ENCODE data around the gene TMEM60.
A peak's percentile ranks its signal among the peaks of the same experiment; 100 is the strongest.
"Not testable (repeated sequence)": the region's sequence is repeated elsewhere in the genome, so short reads cannot be mapped to it uniquely, and the experiment has no call there.

The TMEM60 gene

DNA sequence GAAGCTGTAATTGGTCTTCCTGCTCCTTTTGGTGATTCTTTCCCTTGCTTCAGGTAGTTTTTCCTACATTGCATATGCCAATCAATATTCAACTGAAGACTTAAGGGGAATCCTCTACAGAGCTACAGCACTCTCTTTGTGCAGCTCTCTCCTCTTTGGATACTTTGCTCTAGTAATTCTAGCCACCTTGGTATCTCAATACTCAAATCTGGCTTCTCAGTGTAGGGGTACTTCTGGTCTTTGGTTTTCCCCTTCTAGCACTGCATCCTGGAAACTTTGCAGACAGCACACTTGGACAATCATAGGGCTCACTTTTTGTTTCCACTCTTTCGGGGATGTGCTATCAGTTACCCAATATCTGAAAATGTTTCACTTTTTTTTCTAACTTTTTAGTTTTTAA is 10.3 kb upstream of the TMEM60 start:
- no peak for DNase-seq

DNA sequence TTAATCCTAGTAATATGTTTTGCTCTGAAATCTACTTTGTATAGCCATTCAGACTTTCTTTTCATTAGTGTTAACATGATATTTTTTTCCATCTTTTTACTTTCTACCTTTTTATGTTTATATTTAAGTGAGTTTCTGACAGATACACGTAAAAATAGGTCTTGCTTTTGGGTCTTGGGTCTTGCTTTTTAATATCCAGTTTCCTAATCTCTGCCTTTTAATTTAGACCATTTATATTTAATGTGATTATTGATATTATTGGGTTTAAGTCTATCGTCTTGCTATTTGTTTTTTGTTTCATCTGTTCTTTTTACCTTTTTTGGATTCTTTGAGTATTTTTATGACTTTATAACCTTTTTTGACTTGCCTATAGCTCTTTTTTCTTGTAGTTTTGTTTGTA is 8.2 kb upstream of the TMEM60 start:
- no peak for DNase-seq

DNA sequence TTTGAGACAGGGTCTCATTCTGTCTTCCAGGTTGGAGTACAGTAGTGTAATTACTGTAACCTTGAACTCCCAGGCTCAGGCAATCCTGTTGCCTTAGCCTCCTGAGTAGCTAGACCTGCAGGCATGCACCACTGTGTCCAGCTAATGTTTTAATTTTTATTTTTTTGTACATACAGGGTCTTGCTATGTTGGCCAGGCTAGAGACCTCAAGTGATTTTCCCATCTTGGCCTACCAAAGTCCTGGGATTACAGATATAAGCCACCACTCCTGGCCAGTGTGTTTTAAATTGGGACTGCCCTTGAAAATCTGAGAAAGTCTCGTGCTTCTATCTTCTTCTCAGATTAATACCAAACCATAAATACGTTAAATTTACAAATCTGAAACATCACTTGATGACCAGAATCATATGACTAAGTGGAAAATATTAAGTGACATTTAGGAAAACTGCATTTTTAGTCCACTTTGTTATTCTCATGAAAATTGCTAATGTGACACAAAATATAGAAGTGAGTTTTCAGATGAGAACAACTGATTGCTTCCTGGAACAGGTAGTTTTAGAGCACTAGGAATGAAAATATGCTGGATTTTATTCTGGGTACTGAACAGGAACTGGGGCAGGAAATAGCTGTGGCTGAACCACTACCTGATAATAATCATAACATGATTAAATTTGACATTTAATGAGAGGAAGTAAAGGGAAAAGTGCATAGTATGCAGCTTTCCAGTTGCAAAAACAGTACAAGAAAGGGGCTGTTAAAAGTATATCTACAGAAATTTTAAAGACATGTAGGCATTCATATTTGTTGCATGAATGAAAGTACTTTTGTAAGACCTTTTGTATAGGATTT is 4.5 kb upstream of the TMEM60 start:
- no peak for DNase-seq

DNA sequence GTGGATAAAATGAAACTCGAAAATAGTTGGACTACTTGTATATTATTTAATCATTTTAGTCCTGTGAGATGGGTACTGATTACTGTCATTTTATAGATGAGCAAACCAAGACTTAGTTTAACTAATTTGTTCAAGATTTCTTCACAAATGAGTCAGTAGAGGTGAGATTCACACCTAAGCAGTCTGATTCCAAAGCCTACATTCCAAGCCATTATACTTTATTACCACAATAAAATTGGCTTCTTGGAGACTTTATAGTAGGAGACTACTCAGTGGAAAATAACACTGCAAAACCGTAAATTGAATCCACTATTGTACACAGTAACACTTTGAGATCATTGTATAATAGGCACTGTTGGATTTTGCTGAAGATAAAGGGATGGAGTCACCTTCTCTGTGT is 2.5 kb upstream of the TMEM60 start:
- no peak for DNase-seq

DNA sequence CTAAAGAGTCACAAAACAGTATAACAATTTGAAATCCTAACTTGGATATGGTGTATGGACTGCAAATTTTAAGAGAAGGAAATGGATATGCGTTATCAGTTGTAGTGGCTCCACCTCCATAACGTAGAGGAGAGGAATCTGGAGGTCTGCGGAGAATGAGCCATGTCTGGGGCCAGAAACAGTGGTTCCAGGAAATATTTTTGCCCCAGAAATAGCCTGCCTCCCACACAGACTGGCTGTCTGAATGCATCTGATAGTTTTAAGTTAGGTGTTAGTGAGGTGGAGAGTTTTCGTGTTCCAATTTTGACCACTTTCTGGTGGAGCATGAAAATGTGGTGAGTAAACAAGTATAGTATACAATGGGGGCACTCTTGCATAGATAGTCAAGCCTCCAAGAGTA is 1.9 kb upstream of the TMEM60 start:
- peak; percentile 17 for DNase-seq

DNA sequence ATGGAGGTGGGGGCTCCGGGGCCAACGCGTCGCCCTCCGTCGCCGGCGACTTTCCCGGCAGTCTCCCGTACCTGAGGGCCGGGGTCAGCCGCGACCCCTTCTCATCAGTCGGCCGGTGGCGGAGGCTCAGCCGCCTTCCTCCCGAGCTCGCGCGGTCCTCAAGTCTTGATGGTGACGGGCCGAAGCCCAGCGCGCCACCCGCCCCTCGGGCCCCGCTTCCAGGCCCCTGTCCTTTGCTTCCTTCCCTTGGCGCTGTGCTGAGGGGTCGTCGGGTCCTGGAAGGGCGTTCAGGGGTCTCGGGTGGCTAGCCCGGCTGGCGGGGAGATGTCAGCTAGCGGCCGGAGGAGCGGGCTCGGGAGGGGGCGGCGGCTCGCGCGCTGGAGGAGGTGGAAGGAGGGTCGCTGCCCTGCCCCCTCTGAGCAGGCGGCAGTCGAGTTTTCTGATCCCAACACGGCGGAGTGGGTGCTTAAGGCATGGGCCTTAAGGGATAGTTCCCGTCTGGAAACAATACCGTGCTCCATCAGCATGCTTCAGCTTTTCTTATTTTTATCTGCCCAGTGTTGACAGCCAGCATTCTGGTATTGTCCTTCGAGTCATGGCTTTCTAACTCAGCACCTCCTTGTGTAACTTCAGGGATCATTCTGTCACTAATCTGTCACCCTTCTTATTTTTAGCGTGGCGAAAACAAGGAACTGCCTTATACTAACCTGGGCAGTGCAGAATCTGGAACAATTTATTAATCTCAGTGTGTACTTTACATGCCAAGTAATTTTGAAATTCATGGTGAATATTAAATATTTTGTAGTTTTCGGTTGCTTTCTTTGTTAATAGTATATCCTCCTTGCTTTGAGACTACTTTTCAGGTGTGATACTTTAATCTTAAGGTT is 1.1 kb upstream of the TMEM60 start:
- peak; percentile 13 for DNase-seq

DNA sequence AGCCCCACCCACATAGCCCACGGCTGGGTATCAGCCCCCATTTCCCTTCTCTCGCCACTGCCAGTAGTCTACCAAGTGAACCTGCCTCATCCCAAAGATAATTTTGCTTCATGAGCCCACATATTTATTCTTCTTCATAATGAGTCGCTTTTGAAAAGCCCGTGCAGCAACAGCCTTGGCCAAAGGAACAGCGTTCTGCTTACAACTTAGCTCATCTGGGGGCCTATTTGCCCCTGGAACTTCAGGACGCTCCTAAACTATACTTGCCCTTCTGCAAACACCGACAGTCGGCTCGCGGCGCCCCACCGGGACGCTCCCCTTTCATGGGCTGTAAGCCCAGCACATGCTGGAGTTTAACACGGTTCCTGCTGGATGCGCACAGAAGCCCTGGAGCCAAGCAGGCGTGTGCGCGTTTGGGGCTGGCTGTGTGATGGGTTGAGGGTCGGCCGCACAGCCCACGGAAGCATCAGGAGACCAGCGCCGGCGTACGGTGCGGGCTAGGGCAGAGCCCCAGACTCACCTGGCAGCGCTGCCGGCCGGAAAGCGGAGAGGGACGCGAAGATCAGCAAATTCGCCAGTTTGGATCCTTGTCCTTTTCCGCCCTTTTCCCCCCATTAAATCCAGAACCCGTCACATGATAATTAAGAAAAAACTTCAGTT is 370 bp downstream of the TMEM60 start:
- DNase-seq: peak; percentile 61

DNA sequence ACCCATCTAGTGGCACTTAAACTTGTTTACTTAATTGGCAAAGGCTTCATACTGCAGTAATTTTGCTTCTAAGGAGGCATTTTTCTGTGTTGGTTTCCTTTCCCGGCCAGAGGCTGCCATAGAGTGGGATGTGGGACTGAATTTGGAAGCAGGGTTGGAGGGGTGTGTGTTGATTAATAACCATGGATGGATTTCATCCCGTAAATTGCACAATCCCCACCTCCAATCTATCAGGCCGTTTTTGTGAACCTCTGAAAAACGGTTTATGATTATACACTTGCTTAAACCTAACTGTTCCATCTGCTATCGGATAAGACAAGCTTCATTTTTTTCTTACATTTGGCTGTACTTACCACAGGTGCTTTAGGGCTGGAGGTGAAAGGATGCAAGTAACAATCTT is 1.3 kb downstream of the TMEM60 start:
- DNase-seq: no peak

DNA sequence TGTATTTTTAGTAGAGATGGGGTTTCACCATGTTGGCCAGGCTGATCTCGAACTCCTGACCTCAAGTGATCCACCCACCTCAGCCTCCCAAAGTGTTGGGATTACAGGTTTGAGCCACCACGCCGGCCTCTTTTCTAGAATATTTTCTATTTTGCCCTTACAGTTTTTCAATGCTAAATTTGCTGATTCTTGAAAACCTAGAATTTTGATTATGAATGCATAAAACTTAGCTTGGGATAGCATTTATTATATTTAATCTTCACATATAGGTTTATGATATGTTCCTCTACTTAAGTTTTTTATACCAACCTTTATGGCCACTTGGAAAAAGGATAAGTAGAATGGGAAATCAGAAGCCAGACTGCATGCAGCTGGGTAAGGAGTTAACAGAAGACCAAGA is 2.1 kb downstream of the TMEM60 start:
- no peak for DNase-seq

DNA sequence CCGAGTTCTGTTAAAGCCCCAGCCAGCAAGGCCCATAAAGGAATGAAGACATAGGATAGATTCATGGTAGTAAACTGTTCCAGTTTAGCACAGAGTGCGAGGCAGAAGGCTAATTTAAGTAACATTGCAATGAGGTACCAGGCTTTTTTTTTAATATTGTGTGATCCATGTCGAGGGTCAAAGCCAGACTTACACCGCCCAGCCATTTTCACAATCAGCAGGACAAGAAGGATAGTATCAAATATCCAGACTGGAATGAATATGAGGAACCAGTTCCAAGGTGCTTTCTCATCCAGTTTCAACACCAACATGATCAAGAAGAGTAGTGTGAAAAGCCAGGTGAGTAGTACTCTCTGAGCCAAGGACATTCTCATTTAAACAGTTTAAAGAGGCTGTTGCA is 4.2 kb downstream of the TMEM60 start:
- DNase-seq: no peak

DNA sequence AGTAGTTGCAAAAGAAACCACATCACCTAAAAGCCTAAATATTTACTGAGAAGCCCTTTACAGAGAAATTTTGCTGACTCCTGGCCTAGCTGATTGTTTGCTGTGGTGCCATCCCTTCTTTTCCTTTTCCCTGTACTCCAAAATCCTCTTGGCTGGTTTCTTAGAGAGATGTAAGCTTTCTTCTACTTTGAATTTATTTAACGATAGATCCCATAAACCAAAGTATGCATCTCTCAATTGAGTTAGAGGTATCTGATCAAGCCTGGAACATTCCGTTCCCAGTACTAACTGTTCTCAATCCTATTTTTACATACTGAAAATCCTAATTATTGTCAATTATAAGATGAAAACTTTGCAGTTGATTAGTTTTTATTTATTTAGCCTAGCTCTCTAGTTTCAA is 6.3 kb downstream of the TMEM60 start:
- no peak for DNase-seq

DNA sequence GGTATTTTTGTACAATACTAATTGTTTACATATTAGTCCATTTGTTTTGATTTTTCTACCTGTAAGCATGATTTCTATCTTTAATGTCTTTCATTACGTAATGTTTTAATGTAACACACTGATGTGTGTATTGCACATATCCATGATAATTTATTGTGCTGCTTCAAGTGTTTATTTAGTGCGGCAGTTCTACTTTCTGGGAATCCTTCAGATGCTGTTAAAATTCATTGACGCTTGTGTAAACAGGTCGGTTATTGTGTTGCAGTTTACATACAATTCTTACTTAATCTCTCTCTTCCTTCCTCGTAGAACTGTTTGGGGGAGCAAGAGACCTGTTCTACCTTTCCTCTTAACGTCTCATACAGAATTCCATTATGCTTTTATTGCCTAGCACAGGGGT is 6.9 kb downstream of the TMEM60 start:
- no peak for DNase-seq

DNA sequence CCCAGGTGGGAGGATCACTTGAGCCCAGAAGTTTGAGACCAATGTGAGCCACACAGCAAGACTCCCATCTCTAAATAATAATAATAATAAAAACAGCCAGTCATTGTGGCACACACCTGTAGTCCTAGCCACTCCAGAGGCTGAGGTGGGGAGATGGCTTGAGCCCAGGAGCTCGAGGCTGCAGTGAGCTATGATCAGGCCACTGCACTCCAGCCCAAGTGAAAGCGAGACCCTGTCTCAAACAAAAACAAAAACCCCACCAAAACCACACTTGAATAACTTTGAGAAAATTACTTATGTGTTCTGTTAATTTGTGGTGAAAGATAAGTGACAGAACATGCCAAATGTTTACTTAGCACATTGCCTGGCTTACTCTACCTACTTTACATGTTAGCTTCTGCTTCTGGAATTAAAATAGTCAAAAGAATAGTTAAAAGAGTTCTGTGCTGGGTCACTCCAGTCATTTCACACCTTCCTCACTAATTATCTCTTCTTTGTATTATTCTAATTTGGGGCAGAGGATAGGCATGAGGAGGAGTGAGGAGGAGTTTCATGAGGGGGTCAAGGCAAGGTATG is 9.8 kb downstream of the TMEM60 start:
- DNase-seq: no peak

DNA sequence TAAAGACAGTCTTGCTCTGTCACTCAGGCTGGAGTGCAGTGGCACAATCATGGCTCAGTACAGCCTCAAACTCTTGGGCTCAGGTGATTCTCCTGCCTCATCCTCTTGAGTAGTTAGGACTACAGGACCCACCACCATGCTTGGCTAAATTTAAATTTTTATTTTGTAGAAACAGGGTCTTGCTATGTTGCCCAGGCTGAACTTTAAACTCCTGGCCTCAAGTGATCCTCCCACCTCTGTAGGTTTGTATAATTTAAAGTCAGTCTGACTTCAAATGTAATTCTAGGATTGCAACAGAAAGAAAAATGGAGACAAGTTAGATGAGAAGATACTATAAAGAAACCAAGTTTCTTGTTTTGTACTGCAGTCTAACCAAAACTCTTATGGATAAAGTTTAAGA is 11.5 kb downstream of the TMEM60 start:
- no peak for DNase-seq

DNA sequence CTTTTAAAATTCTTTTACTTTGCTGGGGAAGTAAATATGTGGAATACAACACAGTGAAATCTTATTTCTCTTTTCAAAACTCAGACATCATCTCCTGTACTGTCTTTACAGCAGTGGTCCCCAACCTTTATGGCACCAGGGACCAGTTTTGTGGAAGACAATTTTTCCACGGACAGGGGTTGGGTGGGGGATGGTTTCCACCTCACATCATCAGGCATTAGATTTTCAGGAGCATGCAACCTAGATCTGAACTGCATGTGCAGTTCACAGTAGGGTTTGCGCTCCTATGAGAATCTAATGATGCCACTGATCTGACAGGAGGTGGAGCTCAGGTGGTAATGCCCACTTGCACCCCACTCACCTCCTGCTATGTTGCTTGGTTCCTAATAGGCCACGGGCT is 12.2 kb downstream of the TMEM60 start:
- no peak for DNase-seq

DNA sequence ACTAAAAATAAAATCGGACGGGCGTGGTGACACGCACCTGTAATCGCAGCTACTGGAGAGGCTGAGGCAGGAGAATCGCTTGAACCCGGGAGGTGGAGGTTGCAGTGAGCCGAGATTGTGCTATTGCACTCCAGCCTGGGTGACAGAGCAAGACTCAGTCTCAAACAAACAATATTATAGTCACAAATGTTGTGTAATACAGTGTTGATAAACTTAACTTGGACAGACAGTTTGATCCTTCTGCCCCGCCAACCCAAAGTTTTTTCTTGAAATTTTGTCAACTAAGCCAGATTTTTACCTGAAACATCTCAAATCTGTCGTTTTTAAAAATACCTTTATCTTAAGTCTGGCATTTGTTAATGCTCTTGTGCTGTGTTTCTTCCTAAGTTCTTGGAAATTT is 13.8 kb downstream of the TMEM60 start:
- not testable (repeated sequence) for DNase-seq

DNA sequence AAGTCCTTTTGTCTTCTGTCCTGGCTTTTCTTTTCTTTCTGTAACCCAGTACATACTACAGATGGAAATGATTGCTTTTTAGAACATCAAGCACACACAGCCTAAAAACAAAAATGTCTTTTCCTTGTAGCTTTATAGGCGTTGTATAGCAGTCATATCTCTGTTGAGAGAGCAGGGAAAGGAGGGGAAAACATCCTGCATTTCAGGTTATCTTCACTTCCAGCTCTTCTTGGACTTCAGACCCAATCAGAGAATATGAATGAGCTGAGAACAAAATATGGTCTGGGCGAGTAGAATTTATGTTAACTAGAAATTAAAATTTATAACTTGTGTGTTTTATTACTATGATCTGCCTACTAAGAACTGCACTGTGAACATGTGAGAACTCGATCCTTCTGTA is 14.7 kb downstream of the TMEM60 start:
- no peak for DNase-seq

DNA sequence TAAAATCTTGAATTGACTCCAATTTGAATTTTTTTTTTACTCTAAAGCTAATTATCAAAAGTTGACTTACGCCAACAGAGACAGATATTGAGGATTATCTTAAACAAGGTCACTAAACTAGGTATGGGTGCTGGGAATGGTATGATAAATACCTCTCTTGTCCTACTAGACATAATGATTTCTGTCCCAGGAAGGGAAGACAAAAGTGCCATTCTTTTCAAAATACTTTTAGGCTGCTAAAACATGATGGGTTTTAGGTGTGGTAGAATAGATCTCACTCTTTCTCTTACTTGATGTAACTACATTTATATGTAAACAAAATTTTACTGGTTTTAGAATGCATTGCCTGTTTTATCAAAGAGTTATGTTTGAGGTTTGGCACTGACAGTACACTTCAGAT is 15.1 kb downstream of the TMEM60 start:
- DNase-seq: no peak

DNA sequence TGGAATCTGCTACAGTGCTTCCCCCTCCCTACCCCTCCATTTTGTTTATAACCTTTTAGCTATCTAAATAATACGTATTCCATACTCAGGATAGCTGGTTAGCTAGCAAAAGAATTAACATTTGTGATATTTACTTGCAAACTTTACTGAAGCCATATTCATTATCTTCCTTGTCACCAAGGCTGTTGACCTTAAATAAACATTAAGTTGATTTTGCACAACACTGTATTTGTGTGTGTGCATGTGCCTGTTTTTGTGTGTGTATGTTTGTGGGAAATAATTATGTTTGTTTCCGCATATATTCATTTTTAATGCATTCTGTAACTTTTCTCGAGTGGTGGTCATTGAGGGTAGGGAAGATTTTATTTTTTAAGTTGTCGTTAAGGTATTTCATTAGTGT is 15.9 kb downstream of the TMEM60 start:
- no peak for DNase-seq

DNA sequence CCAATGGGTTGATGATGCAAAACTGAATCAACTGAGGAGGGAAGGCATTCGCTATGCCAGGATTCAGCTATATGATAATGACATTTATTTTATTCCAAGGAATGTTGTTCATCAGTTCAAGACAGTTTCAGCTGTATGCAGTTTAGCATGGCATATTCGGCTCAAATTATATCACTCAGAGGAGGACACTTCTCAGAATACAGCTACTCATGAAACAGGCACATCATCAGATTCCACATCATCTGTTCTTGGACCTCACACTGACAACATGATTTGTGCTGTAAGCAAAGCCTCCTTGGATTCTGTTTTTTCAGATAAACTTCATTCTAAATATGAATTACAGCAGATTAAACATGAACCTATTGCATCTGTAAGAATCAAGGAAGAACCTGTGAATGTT is 19.7 kb downstream of the TMEM60 start:
- no peak for DNase-seq

DNA sequence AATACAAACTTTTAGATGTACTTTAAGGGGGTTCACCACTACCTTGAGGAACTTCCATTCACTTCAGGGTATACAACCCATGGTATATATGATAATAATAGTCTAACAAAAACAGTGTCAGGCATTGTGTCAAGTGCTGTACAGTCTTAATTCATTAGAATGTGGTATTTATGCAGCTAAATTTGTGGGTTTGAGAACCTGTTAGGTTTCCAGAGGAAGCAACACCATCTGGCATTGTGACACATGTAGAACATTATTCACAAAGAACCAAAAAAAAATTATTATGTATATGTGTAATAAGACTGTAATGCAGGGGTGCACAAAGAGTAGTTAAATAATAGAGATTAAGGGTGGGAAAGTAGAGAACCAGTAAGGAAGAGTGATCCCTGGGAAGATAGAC is 26.3 kb downstream of the TMEM60 start:
- no peak for DNase-seq

DNA sequence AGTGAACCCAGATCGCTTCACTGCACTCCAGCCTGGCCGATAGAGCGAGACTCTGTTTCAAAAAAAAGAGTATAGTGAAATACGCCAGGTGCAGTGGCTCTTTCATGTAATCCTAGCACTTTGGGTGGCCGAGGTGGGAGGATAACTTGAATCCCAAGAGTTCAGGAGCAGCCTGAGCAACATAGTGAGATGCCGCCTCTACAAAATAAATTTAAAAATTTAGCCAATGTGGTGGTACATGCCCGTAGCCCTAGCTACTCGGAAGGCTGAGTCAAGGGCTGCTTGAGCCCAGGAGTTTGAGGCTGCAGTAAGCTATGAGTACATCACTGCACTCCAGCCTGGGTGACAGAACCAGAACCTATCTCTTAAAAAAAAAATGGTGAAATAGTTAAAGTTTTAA is 27.9 kb downstream of the TMEM60 start:
- DNase-seq: no peak

All from stimulated activated naive CD4-positive, alpha-beta T cell treated with Interleukin-2 at 50 U/mL for 16 hours (primary cell).